Stimulated activated naive B cell treated with anti-CD40 and anti-IgM and Interleukin-4, amounts not matched to agents 10 μg/mL and 1 μg/mL and 100 μg/mL, for 72 hours (primary cell): ENCODE measurements around the gene SRPRA.

Experiments used
- ATAC-seq, 2 donors: fragments of 150-1000 bp; cut with Tn5 transposase; replicated peaks; 2 replicates each; pipeline ENCODE4 v1.10.0; 2021; ENCODE audit warnings: moderate library complexity in 1 of 2
- DNase-seq: peaks from one replicate; pipeline ENCODE4 v3.0.0; 2021
- H3K27ac Mint-ChIP-seq: one replicate; pipeline ENCODE4 v1.8.0; 2022; ENCODE audit warnings: mild to moderate bottlenecking, mixed read lengths
- H3K27me3 Mint-ChIP-seq, 2 donors: one replicate each; pipeline ENCODE4 v1.8.0; 2022; ENCODE audit warnings: mixed read lengths in 2 of 2
- H3K36me3 Mint-ChIP-seq, 2 donors: one replicate each; pipeline ENCODE4 v1.8.0; 2022; ENCODE audit warnings: mixed read lengths in 2 of 2, mild to moderate bottlenecking in 1 of 2
- H3K4me1 Mint-ChIP-seq, 2 donors: one replicate each; pipeline ENCODE4 v1.8.0; 2022; ENCODE audit warnings: mixed read lengths in 2 of 2, mild to moderate bottlenecking in 1 of 2
- H3K4me3 Mint-ChIP-seq, 2 donors: one replicate each; pipeline ENCODE4 v1.8.0; 2022; ENCODE audit warnings: mild to moderate bottlenecking in 2 of 2, mixed read lengths in 2 of 2, moderate library complexity in 1 of 2
- H3K9me3 Mint-ChIP-seq, 2 donors: one replicate each; pipeline ENCODE4 v1.8.0; 2022; ENCODE audit warnings: mixed read lengths in 2 of 2, mild to moderate bottlenecking in 1 of 2

Gene SRPRA

GRCh38 chr11:126304457-126305075 is 35.9 kb upstream of the SRPRA start:
- peaks cover 16 to 32% of the 10 kb centered on the region in 2 donors for H3K36me3 Mint-ChIP-seq
- ATAC-seq, result peak; percentile 1 to 8

DNA sequence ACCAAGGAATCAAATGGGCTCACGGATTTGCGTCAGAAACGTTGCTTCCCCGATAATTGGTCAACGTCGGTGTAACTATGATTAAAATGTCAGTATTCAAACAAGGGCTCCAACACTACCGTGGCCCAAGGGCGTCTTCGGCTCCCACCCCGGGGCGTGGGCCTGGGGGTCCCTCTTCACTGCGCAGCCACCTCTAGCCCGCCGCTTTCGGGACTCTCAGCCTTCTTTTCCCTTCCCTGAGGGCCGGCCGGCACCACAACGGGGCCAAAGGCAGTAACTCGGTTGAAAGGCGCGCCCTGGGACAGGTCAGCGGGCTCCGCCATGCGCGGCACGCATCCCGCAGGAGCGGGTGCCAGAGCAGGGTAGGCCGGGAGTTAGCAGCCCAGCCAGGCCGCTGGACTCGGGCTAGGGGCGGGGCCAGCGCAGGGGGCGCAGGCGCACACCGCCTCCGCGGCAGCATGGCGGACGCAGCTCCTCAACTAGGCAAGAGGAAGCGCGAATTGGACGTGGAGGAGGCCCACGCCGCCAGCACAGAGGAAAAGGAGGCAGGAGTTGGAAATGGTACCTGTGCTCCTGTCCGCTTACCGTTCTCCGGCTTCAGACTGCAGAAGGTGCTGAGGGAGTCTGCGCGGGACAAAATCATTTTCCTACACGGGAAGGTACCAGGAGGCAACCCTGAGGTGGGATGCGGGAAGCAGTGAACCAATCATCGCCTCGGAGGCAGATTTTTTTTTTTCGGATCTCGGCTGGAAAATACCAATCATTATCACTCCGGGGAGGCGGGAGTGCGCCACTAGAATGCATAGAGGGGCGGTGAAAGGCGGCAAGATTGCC is 35.1 kb upstream of the SRPRA start, which contains the start of gene DCPS:
TSS of gene DCPS (plus strand) at position 438 of the 834 bp plus-strand sequence. CDS start at position 459, 21 bp downstream.
- peak; percentile 86 for DNase-seq
- Mint-ChIP-seq H3K27me3 (no peaks in the 10 kb centered on the region), H3K4me1 (peaks cover 17 to 43% of the 10 kb centered on the region in 2 donors), H3K27ac (peak within 1 kb of the TSS; percentile 99), H3K36me3 (peaks cover 14 to 35% of the 10 kb centered on the region in 2 donors), H3K4me3 (peak within 1 kb of the TSS; percentile 98 to 99), H3K9me3 (peaks cover 0 to 3% of the 10 kb centered on the region in 2 donors)
- peak; percentile 96 for ATAC-seq

More at GRCh38 chr11:126304457-126305075, 35.9 kb upstream of the SRPRA start:
- Mint-ChIP-seq H3K9me3 (peaks cover 0 to 3% of the 10 kb centered on the region in 2 donors), H3K27ac (peak overlapping the region; percentile 99), H3K4me3 (peak overlapping the region; percentile 98 to 99), H3K4me1 (peaks cover 15 to 44% of the 10 kb centered on the region in 2 donors), H3K27me3 (no peaks in the 10 kb centered on the region)
- DNase-seq, result no peak

DNA sequence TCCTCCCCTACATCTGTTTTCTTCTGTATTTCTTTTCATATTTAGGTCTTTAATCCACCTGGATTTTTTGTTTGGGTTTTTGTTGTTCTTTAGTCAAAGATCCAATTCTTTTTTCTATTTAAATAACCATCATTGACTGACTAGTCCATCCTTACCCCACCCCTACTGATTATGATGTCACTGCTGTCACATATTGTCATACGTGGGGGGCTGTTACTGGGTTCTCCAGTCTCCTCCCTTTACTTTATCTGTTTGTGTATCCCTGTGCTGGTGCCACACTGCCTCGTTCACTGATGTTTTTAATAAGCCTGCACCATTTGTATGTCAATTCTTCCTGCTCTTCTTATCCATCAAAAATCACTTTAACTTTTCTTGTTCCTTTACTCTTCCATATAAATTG is 28.3 kb upstream of the SRPRA start:
- H3K27me3 Mint-ChIP-seq, result no peaks in the 10 kb centered on the region
- no peak overlapping the region for H3K27ac Mint-ChIP-seq
- no peak overlapping the region for H3K4me3 Mint-ChIP-seq
- no peaks in the 10 kb centered on the region for H3K9me3 Mint-ChIP-seq
- DNase-seq (no peak), ATAC-seq (no peak)
- peaks cover 18 to 25% of the 10 kb centered on the region in 2 donors for H3K4me1 Mint-ChIP-seq
- H3K36me3 Mint-ChIP-seq, result peaks cover 20 to 22% of the 10 kb centered on the region in 2 donors

DNA sequence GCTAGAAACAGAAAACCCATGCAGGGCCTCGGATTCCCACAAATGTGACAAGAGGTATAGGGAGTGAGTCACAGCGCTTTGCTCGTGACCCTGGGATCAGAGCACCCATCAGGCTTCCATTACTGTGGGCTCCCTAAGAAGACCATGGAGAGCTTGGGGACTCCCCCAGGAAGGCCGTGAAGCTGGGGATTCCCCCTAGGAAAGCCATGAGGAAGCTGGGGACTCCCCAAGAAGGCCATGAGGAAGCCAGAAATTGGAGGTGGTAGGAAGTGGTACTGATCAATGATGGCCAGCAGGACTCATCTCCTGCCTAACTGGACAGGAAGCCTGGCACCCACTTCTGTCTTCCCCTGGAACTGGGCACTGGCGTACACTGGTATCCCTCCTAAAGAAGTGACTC is 25.0 kb upstream of the SRPRA start:
- H3K27ac Mint-ChIP-seq, result peak overlapping the region; percentile 20
- H3K9me3 Mint-ChIP-seq, result no peaks in the 10 kb centered on the region
- H3K4me1 Mint-ChIP-seq, result peaks cover 16 to 25% of the 10 kb centered on the region in 2 donors
- DNase-seq (no peak), ATAC-seq (peak; percentile 60 to 63)
- H3K27me3 Mint-ChIP-seq, result no peaks in the 10 kb centered on the region
- H3K36me3 Mint-ChIP-seq, result peaks cover 23 to 34% of the 10 kb centered on the region in 2 donors
- H3K4me3 Mint-ChIP-seq, result no peak overlapping the region

- Mint-ChIP-seq H3K36me3 (peaks cover 21 to 37% of the 10 kb centered on the region in 2 donors), H3K27ac (peak overlapping the region; percentile 25), H3K4me1 (peaks cover 24 to 27% of the 10 kb centered on the region in 2 donors), H3K9me3 (no peaks in the 10 kb centered on the region), H3K4me3 (no peak overlapping the region), H3K27me3 (no peaks in the 10 kb centered on the region)
- ATAC-seq (no peak), DNase-seq (no peak)
Measured at GRCh38 chr11:126290887-126291286, 22.2 kb upstream of the SRPRA start.

DNA sequence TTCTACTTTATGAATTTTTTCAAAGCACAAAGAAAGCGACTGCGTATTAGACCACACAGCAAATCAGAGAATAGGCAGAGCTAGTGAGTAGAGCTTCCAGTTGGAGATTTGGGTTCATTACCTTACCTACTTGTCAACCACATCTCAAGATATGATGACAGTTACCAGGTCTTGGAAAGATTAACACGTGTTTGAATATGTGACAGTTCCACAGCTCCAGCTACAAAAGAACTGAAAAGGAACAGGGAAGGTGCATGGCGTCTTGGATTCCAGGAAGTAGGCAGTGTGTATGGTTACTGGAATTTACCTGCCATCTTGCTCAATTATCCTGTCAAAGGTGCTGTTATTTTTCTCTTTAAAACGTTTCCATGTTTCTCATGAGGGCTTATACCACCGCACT is 19.5 kb upstream of the SRPRA start:
- Mint-ChIP-seq H3K27ac (no peak overlapping the region), H3K36me3 (peaks cover 11 to 24% of the 10 kb centered on the region in 2 donors), H3K4me1 (peaks cover 23 to 36% of the 10 kb centered on the region in 2 donors), H3K9me3 (no peaks in the 10 kb centered on the region), H3K4me3 (no peak overlapping the region), H3K27me3 (no peaks in the 10 kb centered on the region)
- DNase-seq, result no peak
- no peak for ATAC-seq

GRCh38 chr11:126284829-126285228 is 16.1 kb upstream of the SRPRA start:
- no peaks in the 10 kb centered on the region for H3K27me3 Mint-ChIP-seq
- H3K4me3 Mint-ChIP-seq, result peak overlapping the region; percentile 3 to 5
- no peaks in the 10 kb centered on the region for H3K9me3 Mint-ChIP-seq
- DNase-seq (peak; percentile 63), ATAC-seq (peak; percentile 35 to 49)
- peak overlapping the region; percentile 33 for H3K27ac Mint-ChIP-seq
- peaks cover 36 to 53% of the 10 kb centered on the region in 2 donors for H3K4me1 Mint-ChIP-seq
- peaks cover 7 to 15% of the 10 kb centered on the region in 2 donors for H3K36me3 Mint-ChIP-seq

- Mint-ChIP-seq H3K4me1 (peaks cover 35 to 53% of the 10 kb centered on the region in 2 donors), H3K36me3 (peaks cover 18 to 22% of the 10 kb centered on the region in 2 donors), H3K27me3 (no peaks in the 10 kb centered on the region), H3K4me3 (peak within 1 kb of the TSS; percentile 86 to 94), H3K27ac (peak within 1 kb of the TSS; percentile 96), H3K9me3 (no peaks in the 10 kb centered on the region)
- ATAC-seq (peak; percentile 73 to 76), DNase-seq (peak; percentile 54)
Measured at GRCh38 chr11:126282736-126283591, 14.3 kb upstream of the SRPRA start, which contains the start of gene TIRAP. TSS of gene TIRAP (plus strand) at chr11:126283093. CDS start at chr11:126290895, 7,802 bp downstream.

DNA sequence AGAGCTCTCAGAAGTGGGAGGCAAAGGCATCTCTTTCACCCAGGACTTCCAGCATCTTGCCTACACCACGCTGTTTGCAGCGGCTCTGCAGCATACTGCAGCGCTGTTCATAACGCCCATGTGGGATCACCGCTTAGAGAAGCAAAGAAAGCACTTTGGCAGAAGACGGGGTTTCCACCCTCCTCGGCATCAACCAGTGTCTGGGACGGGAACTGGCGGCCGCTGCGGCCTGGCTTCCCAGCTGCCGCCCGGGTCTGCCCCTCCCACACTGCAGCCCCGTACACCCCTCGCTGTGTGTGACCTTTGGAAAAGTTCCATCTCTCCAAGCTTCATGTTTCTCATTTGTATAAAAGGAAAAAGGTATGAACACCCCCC is 13.7 kb upstream of the SRPRA start:
- H3K4me3 Mint-ChIP-seq, result peak overlapping the region; percentile 86 to 94
- peaks cover 24 to 27% of the 10 kb centered on the region in 2 donors for H3K36me3 Mint-ChIP-seq
- peak overlapping the region; percentile 96 for H3K27ac Mint-ChIP-seq
- peaks cover 35 to 51% of the 10 kb centered on the region in 2 donors for H3K4me1 Mint-ChIP-seq
- H3K9me3 Mint-ChIP-seq, result no peaks in the 10 kb centered on the region
- no peaks in the 10 kb centered on the region for H3K27me3 Mint-ChIP-seq
- ATAC-seq, result peak; percentile 51 to 61
- no peak for DNase-seq

DNA sequence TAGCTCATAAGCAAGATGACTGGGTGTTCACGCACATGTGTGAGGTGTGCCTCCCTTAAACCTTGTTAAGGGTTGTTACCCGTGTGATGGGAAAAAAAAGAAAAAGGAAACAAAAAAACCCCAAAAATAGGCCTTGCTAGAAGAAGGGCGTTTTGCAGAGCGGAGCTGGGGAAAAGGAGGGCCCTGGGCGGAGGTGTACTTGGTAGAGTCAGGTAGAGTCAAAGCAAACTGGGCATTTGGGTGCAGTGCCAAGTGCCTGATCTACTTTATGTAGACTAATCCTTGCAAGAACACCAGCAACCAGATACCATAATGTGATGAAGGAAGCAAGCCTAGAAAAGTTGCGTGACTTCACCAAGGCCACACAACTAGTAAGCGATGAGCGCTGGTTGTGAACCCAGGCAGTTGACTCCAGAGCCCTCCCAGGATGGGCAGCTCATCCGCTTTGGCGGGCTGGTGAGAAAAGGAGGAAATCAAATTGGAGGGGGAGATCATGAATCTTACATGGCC is 13.0 kb upstream of the SRPRA start:
- H3K27ac Mint-ChIP-seq, result peak overlapping the region; percentile 85
- H3K27me3 Mint-ChIP-seq, result no peaks in the 10 kb centered on the region
- DNase-seq (no peak), ATAC-seq (no peak)
- no peaks in the 10 kb centered on the region for H3K9me3 Mint-ChIP-seq
- peak overlapping the region; percentile 86 to 94 for H3K4me3 Mint-ChIP-seq
- peaks cover 23 to 28% of the 10 kb centered on the region in 2 donors for H3K36me3 Mint-ChIP-seq
- peaks cover 32 to 51% of the 10 kb centered on the region in 2 donors for H3K4me1 Mint-ChIP-seq

DNA sequence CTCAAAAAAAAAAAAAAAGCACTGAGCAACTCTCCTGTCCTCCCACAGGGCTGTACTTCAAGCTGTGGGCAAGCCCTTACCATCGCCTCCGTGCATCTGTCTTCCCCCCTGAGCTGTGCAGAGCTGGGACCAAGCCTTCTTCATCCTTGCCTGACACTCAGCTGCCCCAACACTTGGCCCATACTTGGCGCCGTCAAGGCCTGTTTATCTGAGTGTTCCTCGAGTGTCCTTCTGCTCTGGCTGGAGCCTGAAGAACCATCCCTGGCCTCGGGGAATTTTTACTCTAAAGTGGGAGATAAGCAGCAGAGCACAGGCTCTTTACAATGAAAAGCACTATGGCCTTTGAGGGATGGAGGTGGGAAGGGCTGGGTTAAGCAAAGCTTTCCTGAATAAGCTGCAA is 12.6 kb upstream of the SRPRA start:
- ATAC-seq (no peak), DNase-seq (no peak)
- Mint-ChIP-seq H3K36me3 (peaks cover 23 to 31% of the 10 kb centered on the region in 2 donors), H3K27me3 (no peaks in the 10 kb centered on the region), H3K4me1 (peaks cover 31 to 51% of the 10 kb centered on the region in 2 donors), H3K9me3 (no peaks in the 10 kb centered on the region), H3K4me3 (peak overlapping the region in 1 of 2 donors; percentile 86), H3K27ac (peak overlapping the region; percentile 85)

DNA sequence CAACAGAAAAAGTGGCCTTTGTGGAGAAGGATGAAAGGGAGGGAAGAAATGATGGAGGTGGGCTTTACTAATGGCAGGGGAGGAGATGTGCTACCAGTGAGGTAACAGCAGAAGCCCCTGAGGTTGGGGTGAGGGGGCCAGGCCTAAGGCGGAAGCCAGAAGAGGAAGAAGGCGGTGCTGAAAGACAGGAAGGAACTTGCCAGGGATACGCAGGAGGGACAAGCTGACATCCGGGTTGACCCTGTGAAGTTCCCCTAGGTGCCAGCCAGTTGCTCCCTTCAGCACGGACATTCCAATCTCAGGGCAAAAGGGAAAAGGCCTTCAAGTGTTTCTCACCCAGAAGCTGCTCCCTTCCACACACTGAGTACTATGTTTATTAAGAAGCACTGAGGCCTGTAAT is 11.9 kb upstream of the SRPRA start:
- H3K27ac Mint-ChIP-seq, result peak overlapping the region; percentile 1
- DNase-seq (no peak), ATAC-seq (no peak)
- no peaks in the 10 kb centered on the region for H3K27me3 Mint-ChIP-seq
- peaks cover 32 to 56% of the 10 kb centered on the region in 2 donors for H3K4me1 Mint-ChIP-seq
- peaks cover 27 to 37% of the 10 kb centered on the region in 2 donors for H3K36me3 Mint-ChIP-seq
- peak overlapping the region in 1 of 2 donors; percentile 34 for H3K4me3 Mint-ChIP-seq
- no peaks in the 10 kb centered on the region for H3K9me3 Mint-ChIP-seq

DNA sequence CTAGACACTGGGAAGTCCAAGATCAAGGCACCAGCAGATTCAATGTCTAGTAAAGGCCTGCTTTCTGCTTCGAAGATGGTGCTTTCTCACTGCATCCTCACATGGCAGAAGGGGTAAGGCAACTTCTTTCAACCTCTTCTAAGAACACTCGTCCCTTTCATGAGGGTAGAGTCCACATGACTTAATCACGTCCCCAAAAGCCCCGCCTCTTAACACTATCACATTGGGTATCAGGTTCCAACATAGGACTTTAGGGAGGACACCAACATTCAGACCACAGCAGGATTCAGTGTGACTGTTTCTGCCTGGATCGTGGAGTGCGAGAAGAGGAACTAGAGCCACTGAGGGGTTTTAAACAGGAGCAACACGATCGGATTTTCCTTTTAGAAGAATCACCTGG is 10.5 kb upstream of the SRPRA start:
- no peaks in the 10 kb centered on the region for H3K9me3 Mint-ChIP-seq
- H3K4me3 Mint-ChIP-seq, result no peak overlapping the region
- DNase-seq, result no peak
- peaks cover 26 to 44% of the 10 kb centered on the region in 2 donors for H3K4me1 Mint-ChIP-seq
- H3K36me3 Mint-ChIP-seq, result peaks cover 36 to 49% of the 10 kb centered on the region in 2 donors
- H3K27me3 Mint-ChIP-seq, result no peaks in the 10 kb centered on the region
- ATAC-seq, result no peak
- no peak overlapping the region for H3K27ac Mint-ChIP-seq
